ENCODE measurements around the gene KRTAP16-1.

Gene KRTAP16-1

DNA sequence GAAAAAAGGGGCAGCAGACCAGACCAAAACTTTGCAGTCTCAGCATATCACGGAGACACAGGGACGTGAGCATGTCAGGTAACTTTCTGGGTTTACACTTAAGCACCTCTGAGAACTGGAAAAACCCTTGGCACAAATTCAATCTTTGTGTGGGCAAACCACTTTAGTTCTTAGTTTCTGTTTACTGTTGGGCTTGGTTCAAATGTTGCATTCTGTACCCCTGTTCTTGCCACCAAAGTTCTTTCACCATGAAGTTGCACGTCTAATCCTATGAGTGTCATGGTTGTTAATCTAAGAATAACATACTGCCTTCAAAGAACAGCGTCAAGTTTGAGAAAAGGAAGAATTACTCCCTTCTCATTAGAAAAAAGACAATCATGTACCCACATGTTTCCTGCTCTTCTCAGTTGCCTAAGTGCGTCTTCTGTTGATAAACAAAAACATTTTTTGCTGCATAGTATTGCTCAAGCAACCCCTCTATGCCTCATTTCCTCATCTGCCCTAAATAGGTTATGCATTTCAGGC is 29.9 kb upstream of the KRTAP16-1 start:
- no peak for DNase-seq (ENCODE audit: low spot score)
- peaks cover 4% of the 10 kb centered on the region for H3K36me3 Mint-ChIP-seq (ENCODE audit: low read depth)
- H3K4me1 Mint-ChIP-seq (ENCODE audit: low read depth): peaks cover 39% of the 10 kb centered on the region
- H3K4me3 Mint-ChIP-seq: peak overlapping the region; percentile 32
- peaks cover 33% of the 10 kb centered on the region for H3K27me3 Mint-ChIP-seq (ENCODE audit: low read depth)
- H3K9me3 Mint-ChIP-seq: peaks cover 14% of the 10 kb centered on the region
- peak overlapping the region; percentile 71 for H3K27ac Mint-ChIP-seq

GRCh38 chr17:41335747-41336146 is 26.6 kb upstream of the KRTAP16-1 start:
- DNase-seq (ENCODE audit: low spot score): no peak

GRCh38 chr17:41334385-41335305 is 25.5 kb upstream of the KRTAP16-1 start:
- no peak for DNase-seq (ENCODE audit: low spot score)
- no peaks in the 10 kb centered on the region for H3K36me3 Mint-ChIP-seq (ENCODE audit: low read depth)
- peaks cover 14% of the 10 kb centered on the region for H3K27me3 Mint-ChIP-seq (ENCODE audit: low read depth)
- no peak overlapping the region for H3K4me3 Mint-ChIP-seq
- peaks cover 12% of the 10 kb centered on the region for H3K4me1 Mint-ChIP-seq (ENCODE audit: low read depth)
- no peak overlapping the region for H3K27ac Mint-ChIP-seq
- H3K9me3 Mint-ChIP-seq: no peaks in the 10 kb centered on the region

More at GRCh38 chr17:41335747-41336146, 26.6 kb upstream of the KRTAP16-1 start:
- H3K36me3 Mint-ChIP-seq (ENCODE audit: low read depth): no peaks in the 10 kb centered on the region
- H3K4me3 Mint-ChIP-seq: no peak overlapping the region
- H3K27ac Mint-ChIP-seq: peak overlapping the region; percentile 40
- peaks cover 22% of the 10 kb centered on the region for H3K4me1 Mint-ChIP-seq (ENCODE audit: low read depth)
- H3K27me3 Mint-ChIP-seq (ENCODE audit: low read depth): peaks cover 20% of the 10 kb centered on the region
- no peaks in the 10 kb centered on the region for H3K9me3 Mint-ChIP-seq

DNA sequence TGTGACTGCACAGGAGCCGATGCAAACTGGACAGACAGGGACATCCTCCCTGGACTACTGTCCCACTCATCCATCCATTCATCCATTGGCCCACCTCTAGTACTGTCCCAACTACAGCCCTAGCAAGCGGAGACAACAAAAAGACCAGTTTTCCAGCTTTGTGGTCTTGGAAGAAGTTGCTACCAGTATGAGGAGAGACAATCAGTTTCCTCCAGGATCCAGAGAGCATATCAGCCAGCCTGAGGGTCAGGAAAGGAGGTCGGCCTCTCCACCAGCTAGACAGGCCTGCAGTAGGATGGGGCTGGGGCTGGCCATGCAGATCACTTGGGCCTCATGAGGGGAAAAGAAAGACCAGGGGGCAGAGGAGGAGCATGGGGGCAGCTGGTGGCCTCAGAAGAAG is 24.7 kb upstream of the KRTAP16-1 start:
- Mint-ChIP-seq H3K36me3 (ENCODE audit: low read depth) (no peaks in the 10 kb centered on the region), H3K4me1 (ENCODE audit: low read depth) (peaks cover 4% of the 10 kb centered on the region), H3K9me3 (no peaks in the 10 kb centered on the region), H3K27me3 (ENCODE audit: low read depth) (peaks cover 11% of the 10 kb centered on the region), H3K27ac (no peak overlapping the region), H3K4me3 (no peak overlapping the region)
- no peak for DNase-seq (ENCODE audit: low spot score)

- Mint-ChIP-seq H3K4me1 (ENCODE audit: low read depth) (peaks cover 2% of the 10 kb centered on the region), H3K27ac (no peak overlapping the region), H3K27me3 (ENCODE audit: low read depth) (peaks cover 11% of the 10 kb centered on the region)
These were observed 24.0 kb upstream of the KRTAP16-1 start for GRCh38 chr17:41333098-41333497.

GRCh38 chr17:41332239-41332638 is 23.1 kb upstream of the KRTAP16-1 start:
- no peaks in the 10 kb centered on the region for H3K36me3 Mint-ChIP-seq (ENCODE audit: low read depth)

More at GRCh38 chr17:41333098-41333497, 24.0 kb upstream of the KRTAP16-1 start:
- H3K36me3 Mint-ChIP-seq (ENCODE audit: low read depth): no peaks in the 10 kb centered on the region
- H3K9me3 Mint-ChIP-seq: no peaks in the 10 kb centered on the region
- DNase-seq (ENCODE audit: low spot score): no peak
- no peak overlapping the region for H3K4me3 Mint-ChIP-seq

DNA sequence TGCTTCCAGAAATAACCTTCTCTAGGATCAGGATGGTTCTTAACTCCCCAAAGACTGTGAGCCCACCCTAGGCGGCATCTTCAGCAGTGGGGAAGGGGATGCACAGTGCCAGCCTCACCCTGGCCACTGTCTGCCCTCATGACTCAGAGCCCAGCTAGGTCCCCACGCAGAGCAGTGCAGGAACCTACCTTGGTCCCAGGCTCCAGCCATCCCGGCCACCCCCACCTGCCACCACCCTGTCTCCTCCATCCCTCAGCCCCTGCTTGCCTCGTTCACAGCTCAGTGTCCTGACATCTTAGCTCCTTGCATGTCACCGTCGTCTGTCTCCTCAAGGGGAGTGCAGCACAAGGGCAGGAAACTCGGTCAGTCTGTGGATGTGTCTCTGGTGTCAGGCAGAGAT is 22.5 kb upstream of the KRTAP16-1 start:
- H3K9me3 Mint-ChIP-seq: no peaks in the 10 kb centered on the region
- no peak overlapping the region for H3K27ac Mint-ChIP-seq
- no peaks in the 10 kb centered on the region for H3K36me3 Mint-ChIP-seq (ENCODE audit: low read depth)
- peaks cover 2% of the 10 kb centered on the region for H3K4me1 Mint-ChIP-seq (ENCODE audit: low read depth)
- peaks cover 8% of the 10 kb centered on the region for H3K27me3 Mint-ChIP-seq (ENCODE audit: low read depth)
- no peak overlapping the region for H3K4me3 Mint-ChIP-seq
- no peak for DNase-seq (ENCODE audit: low spot score)

More at GRCh38 chr17:41332239-41332638, 23.1 kb upstream of the KRTAP16-1 start:
- no peak overlapping the region for H3K4me3 Mint-ChIP-seq
- peaks cover 2% of the 10 kb centered on the region for H3K4me1 Mint-ChIP-seq (ENCODE audit: low read depth)
- H3K27ac Mint-ChIP-seq: no peak overlapping the region
- no peak for DNase-seq (ENCODE audit: low spot score)
- no peaks in the 10 kb centered on the region for H3K9me3 Mint-ChIP-seq
- H3K27me3 Mint-ChIP-seq (ENCODE audit: low read depth): peaks cover 8% of the 10 kb centered on the region

DNA sequence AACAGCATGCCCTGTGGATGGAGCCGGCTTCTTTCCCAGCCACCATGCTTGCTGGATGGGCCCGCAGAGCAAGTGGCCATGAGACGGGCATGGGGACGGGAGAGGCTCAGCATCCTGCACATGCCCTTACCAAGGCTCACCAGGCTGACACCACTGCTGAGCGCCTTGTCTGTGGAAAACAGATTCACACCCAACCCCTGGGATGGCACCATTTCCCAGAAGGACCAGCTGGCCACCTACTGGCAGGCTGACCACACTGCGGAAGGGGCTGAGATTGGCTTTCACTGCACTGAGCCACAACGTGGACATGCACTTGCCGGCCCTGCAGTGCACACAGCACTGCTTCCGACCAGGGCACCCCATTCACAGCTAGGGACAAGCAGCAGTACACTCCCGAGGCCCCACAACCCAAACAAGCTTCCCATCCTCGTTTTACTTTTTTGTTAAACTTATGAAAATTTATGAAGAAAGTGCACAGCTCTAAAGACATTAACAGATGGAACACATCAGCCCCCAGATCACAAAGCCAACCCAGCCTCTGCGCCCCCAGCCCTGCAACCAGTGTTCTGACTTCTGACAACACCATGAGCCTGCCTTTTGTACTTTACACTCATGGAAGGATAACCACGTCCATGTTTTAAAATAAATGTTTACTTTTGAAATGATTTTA is 20.3 kb upstream of the KRTAP16-1 start:
- Mint-ChIP-seq H3K9me3 (no peaks in the 10 kb centered on the region), H3K27ac (no peak overlapping the region), H3K4me1 (ENCODE audit: low read depth) (no peaks in the 10 kb centered on the region), H3K27me3 (ENCODE audit: low read depth) (no peaks in the 10 kb centered on the region), H3K36me3 (ENCODE audit: low read depth) (no peaks in the 10 kb centered on the region), H3K4me3 (no peak overlapping the region)
- no peak for DNase-seq (ENCODE audit: low spot score)

DNA sequence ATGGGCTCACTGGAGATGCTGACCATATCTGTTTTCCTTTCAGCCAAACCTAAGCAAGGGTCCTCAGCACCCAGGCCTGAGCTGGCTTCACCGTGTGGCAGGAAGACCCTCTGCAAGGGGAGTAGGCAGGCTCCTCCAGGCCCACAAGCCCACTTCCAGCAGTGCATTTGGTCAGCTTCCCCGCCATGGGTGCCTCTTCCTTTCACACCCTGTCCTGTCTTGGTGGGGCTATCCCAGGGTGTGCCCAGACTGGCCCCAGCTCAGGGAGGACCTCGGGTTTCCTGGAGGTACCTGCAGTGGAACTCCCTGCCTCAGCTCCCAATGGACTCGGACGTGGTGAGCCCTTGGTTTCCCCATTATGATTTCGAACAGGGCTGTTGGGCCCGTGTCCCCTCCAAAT is 19.1 kb upstream of the KRTAP16-1 start:
- Mint-ChIP-seq H3K4me1 (ENCODE audit: low read depth) (no peaks in the 10 kb centered on the region), H3K4me3 (no peak overlapping the region), H3K9me3 (no peaks in the 10 kb centered on the region), H3K27me3 (ENCODE audit: low read depth) (no peaks in the 10 kb centered on the region), H3K36me3 (ENCODE audit: low read depth) (no peaks in the 10 kb centered on the region), H3K27ac (no peak overlapping the region)
- DNase-seq (ENCODE audit: low spot score): no peak

GRCh38 chr17:41327411-41328120 is 18.5 kb upstream of the KRTAP16-1 start:
- Mint-ChIP-seq H3K4me3 (no peak overlapping the region), H3K9me3 (no peaks in the 10 kb centered on the region), H3K27me3 (ENCODE audit: low read depth) (no peaks in the 10 kb centered on the region), H3K36me3 (ENCODE audit: low read depth) (no peaks in the 10 kb centered on the region), H3K4me1 (ENCODE audit: low read depth) (no peaks in the 10 kb centered on the region), H3K27ac (no peak overlapping the region)
- no peak for DNase-seq (ENCODE audit: low spot score)

- Mint-ChIP-seq H3K27ac (no peak overlapping the region), H3K4me3 (no peak overlapping the region), H3K36me3 (ENCODE audit: low read depth) (no peaks in the 10 kb centered on the region), H3K9me3 (no peaks in the 10 kb centered on the region), H3K4me1 (ENCODE audit: low read depth) (no peaks in the 10 kb centered on the region), H3K27me3 (ENCODE audit: low read depth) (no peaks in the 10 kb centered on the region)
- DNase-seq (ENCODE audit: low spot score): no peak
These were observed 17.4 kb upstream of the KRTAP16-1 start for GRCh38 chr17:41326173-41327145.

- no peaks in the 10 kb centered on the region for H3K9me3 Mint-ChIP-seq
- no peaks in the 10 kb centered on the region for H3K4me1 Mint-ChIP-seq (ENCODE audit: low read depth)
- H3K36me3 Mint-ChIP-seq (ENCODE audit: low read depth): no peaks in the 10 kb centered on the region
- H3K4me3 Mint-ChIP-seq: no peak overlapping the region
- no peak for DNase-seq (ENCODE audit: low spot score)
- H3K27ac Mint-ChIP-seq: no peak overlapping the region
- H3K27me3 Mint-ChIP-seq (ENCODE audit: low read depth): no peaks in the 10 kb centered on the region
These were observed 16.5 kb upstream of the KRTAP16-1 start for GRCh38 chr17:41325611-41326010.

DNA sequence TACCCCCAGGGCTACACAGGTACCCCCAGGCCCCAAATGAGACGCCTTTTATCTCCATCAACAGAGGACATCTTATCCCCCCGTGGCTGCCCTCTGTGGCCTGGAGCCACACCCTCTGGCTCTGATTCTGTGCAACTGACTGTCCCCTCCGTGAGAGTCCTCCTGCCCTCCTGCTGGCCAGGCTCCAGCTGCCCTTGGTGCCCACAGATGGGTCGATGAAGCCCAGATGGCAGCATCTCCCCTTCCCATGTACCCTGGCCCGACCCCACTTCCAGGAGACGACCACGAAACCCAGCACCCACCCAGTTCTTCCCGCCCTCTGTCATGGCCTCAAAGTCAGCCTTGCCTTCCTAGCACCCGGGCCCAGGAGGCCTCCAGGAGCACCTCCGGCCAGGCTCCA is 16.0 kb upstream of the KRTAP16-1 start:
- Mint-ChIP-seq H3K27me3 (ENCODE audit: low read depth) (peaks cover under 1% of the 10 kb centered on the region), H3K36me3 (ENCODE audit: low read depth) (no peaks in the 10 kb centered on the region), H3K27ac (no peak overlapping the region), H3K4me1 (ENCODE audit: low read depth) (no peaks in the 10 kb centered on the region), H3K9me3 (no peaks in the 10 kb centered on the region), H3K4me3 (no peak overlapping the region)
- DNase-seq (ENCODE audit: low spot score): no peak

All from T-helper 2 cell treated with Interferon-gamma antibody and Interleukin-4, amounts not matched to agents 5 μg/mL and 100 μg/mL, for 36 hours (primary cell).